ENCODE results near the gene MARCKSL1.
"Not testable (repeated sequence)": the region's sequence is repeated elsewhere in the genome, so short reads cannot be mapped to it uniquely, and the experiment has no call there.

Gene MARCKSL1

DNA sequence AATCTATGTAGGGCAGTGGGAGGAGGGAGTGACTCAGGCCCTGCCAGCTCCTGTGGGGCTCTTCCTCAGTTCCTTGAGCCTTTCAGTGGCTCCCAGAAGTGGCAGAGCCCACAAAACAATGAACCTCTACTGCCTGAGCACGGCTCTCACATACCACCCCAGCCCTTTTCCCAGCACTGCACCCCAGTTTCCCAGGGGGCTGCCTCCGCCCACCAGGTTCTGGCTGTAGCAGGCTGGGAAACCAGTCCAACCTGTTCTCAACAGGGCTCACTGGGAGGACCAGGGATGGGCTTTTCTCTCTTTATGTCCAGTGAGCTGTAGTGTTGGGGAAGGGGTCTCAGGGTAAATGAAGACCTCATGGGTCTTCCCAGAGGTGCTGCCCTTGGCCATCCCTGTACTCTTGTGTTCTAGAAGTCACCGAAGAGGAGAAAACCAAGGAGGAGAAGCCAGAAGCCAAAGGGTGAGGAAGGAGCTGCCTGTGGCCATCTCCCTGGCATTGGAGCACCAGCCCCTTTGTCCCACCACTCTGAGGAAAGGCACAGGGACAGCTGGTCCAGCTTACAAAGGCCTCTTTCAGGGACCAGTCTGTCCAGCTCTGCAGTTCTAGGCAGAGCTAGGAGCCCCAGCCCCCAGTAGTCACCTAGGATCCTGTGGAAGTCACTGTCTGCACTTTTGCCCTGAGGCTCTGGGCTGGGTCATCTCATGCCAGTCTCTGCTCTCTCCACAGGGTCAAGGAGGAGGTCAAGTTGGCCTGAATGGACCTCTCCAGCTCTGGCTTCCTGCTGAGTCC is 3.5 kb downstream of the MARCKSL1 start:
- DNase-seq (ENCODE audit: low read depth) = no peak

DNA sequence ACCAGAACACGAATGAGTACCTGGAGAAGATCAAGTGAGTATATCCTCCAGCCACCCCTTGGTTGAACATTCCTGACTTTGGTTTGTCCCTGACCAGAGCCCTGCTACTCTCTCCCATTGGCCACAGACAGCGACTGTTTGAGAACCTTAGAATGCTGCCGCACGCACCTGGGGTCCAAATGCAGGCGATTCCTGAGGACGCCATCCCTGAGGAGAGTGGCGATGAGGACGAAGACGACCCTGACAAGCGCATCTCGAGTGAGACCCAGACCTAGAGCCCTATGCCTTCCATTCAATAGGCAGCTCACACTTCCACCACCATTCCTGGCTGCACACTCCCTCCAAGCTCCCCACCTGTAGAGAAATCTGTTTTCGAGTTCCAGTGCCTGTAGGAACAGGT is 4.5 kb downstream of the MARCKSL1 start:
- DNase-seq (ENCODE audit: low read depth) = no peak

DNA sequence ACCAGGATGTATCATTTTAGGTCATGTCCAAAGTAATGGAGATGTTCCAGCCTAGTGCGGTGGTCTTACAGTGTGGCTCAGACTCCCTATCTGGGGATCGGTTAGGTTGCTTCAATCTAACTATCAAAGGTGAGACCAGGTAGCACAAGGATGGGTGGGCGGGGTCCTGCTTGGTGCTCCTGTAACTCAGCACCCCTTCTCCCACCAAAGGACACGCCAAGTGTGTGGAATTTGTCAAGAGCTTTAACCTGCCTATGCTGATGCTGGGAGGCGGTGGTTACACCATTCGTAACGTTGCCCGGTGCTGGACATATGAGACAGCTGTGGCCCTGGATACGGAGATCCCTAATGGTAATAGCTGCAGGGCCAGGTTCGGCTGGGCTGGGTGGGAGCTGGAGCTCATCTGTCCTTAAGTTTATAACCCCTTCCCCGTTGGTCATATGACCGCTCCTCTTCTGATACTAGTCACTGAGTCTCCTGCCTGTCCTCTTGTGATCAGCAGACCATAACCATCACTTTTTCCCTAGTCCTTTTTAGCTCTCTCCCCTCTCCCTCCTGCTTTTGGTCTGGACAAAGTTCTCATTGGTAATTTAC is 5.4 kb downstream of the MARCKSL1 start:
- DNase-seq (ENCODE audit: low read depth) = no peak

DNA sequence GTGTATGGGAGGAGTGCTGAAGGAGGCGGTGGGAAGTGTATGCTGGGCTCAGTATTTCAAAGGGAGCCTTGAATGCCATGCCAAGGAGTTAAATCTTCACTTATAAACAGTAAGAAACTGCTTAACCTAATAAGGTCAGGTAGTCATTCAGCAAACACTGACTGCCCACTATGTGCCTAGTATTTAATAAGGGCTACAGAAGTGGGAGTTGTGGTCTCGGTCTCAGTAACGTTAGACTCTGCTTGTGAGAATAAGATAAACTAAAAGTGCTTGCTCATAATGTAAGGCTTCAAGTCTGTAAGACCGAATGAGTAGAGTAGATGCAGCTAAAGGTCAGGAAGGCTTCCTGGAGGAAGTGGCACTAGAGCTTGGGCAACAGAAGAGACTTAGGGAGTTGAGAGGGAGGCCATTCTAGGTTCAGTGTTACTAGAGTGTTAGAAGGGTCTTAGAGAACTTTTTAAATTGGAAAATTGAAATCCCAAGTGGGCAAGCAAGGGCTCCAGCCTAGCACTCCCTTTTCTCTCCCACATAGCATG is 6.0 kb downstream of the MARCKSL1 start:
- DNase-seq (ENCODE audit: low read depth) = no peak

DNA sequence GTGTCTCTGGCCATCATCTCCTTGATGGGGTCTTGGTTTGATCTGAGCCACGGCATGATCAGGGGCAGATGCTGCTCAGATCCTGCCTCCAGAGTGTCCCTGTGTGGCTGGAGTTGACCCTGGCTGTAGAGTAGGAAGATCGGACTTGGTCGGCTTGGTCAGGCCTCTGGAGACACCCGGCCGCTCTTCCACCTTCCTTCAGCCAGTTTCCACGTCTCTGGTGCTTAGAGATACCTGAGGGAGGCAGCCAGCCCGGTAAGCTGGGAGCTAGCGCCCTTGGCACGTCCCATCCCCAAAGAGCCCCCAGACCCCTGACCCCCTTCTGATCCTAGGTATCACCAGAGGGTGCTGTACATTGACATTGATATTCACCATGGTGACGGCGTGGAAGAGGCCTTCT is 8.8 kb downstream of the MARCKSL1 start:
- DNase-seq (ENCODE audit: low read depth) = no peak

DNA sequence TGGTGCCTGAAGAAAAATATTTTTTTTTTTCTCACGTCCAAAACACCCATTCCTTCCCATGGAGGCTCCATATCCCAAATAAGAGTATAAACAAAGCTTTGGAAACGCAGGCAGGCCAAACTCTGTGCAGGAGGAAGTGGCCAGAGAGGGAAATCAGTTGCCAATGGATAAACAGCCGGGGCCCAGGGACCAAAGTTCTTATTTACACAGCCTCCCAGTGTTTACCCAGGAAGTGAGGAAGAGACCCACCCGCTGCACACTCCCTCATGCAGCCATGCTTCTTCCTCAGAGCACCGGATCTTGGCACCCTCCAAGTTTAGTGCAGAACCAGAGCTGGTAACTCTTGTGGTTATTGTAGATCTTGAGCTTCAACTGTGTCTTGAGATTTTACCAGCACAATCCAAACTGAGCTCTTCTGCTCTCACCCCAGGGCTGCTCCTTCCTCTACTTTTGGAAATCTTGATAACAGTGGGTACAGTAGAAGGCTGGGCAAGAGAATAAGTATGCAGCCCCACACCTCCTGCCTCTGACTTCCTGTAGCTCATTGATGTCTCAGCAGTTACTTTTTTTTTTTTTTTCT is 14.2 kb downstream of the MARCKSL1 start:
- DNase-seq (ENCODE audit: low read depth) = no peak

DNA sequence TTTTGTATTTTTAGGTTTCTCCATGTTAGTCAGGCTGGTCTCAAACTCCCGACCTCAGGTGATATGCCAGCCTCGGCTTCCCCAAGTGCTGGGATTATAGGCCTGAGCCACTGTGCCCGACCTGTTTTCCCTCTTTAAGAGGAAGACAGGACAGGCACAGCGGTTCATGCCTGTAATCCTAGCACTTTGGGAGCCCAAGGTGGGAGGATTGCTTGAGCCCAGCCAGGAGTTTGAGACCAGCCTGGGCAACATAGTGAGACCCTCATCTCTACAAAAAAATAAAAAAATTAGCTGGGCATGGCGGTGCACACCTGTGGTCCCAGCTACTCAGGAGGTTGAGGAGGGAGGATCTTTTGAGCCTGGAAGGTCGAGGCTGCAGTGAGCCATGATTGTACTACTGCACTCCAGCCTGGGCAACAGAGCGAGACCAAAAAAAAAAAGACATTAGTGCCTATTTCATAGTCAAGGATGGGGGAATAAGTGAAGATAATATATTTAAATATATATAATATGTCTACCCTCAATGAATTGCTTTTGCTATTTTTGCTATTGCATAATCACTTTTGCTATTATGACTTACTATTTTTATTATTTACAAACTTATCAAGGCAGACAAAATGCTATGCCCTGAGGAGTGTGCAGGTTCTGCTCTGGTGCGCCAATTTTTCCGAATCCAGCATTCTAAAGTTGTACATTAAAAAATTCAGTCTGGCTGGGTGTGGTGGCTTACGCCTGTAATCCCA is 17.7 kb downstream of the MARCKSL1 start:
- no peak for DNase-seq (ENCODE audit: low read depth)

DNA sequence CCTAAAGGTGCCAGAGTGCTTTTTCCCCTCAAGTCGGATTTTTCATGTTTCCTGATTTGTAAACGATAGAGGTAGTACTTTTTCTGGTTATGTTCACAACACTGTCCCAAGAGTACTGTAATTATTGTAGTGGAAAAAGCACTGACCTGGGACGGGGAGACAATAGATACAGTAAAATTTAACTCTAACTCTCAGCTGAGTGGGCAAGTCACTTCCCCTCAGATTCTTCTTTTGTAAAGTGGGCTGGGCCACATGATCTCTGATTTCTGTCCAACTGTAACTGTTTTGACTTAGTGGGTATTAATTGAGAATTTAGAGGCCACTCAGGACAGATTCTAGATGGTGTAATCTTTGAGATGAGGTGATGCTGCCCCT is 19.1 kb downstream of the MARCKSL1 start:
- no peak for DNase-seq (ENCODE audit: low read depth)

DNA sequence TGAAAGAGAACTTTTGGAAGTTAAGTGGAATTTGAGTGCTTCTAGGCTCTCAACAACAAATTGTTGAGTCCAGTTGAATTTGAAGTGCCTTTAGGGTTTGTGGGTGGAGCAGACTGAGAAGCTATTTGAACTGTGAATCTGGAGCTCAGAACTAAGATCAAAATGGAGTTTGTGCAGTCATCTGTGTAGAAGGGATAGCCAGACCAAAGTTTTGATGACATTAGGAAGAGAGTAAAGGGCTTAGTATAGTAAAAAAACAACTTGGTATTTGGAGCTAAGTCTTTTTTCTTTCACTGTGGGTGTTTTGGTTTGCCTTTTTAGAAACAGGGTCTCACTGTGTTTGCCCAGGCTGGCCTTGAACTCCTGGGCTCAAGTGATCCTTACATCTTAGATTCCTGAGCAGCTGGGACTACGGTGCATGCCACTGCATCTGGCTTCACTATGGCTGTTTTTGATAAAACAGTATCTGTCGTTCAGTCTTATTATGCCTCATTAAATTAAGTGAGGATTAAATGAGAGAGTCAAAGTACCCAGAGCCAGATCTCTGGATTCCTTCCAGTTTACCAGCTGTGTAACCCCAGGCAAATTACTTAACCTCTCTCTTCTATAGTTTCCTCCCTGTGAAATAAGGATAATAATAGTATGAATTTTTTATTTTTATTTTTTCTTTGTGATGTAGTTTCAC is 24.2 kb downstream of the MARCKSL1 start:
- DNase-seq (ENCODE audit: low read depth) = no peak

DNA sequence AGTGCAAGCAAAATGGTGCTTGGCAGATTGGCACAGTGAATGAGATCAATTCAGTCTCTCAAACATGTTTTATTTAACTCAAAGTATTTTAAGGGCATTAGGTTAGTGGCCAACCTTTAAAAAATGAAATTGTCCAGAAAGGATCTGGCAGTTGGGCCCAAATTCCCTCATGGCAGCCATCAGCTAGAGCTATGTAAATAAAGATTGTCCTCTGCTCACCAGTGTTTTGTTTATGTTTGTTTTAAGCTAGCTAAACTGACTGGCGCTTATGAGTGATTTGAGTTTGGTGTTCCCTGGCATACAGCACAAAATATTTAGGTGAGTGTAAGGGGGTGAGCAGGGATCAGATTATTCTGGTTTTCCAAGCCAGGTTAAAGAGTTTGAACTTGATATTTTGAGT is 26.1 kb downstream of the MARCKSL1 start:
- no peak for DNase-seq (ENCODE audit: low read depth)

DNA sequence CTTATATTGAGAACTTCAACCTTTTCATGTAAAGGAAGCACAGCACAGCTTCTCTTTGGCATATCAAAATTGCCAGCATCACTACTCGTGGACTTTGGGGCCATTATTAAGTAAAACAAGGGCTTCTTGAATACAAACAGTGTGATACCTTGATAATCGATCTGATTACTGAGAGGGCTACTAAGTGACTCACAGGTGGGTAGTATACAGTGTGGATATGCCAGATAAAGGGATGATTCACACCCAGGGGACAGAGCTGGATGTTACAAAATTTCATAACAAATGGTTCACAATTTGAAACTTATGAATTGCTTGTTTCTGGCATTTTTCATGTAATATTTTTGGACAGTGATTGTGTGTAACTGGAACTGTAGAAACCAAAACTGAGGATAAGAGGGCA is 28.7 kb downstream of the MARCKSL1 start:
- no peak for DNase-seq (ENCODE audit: low read depth)

DNA sequence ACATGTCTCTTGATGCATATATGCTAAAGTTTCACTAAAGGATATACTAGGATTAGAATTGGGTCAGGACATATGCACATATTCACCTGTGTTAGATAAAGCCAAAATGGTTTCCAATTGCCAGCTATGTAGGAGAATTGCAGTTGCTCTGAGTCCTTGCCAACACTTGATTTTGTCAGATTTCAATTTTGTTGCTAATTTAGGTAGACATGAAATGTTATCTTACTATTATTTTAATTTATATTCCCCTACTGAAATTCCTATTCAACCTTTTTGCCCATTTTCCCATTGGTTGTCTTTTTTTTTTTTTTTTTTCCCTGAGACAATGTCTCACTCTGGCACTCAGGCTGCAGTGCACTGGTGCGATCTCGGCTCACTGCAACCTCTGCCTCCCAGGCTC is 30.7 kb downstream of the MARCKSL1 start:
- DNase-seq (ENCODE audit: low read depth) = no peak

DNA sequence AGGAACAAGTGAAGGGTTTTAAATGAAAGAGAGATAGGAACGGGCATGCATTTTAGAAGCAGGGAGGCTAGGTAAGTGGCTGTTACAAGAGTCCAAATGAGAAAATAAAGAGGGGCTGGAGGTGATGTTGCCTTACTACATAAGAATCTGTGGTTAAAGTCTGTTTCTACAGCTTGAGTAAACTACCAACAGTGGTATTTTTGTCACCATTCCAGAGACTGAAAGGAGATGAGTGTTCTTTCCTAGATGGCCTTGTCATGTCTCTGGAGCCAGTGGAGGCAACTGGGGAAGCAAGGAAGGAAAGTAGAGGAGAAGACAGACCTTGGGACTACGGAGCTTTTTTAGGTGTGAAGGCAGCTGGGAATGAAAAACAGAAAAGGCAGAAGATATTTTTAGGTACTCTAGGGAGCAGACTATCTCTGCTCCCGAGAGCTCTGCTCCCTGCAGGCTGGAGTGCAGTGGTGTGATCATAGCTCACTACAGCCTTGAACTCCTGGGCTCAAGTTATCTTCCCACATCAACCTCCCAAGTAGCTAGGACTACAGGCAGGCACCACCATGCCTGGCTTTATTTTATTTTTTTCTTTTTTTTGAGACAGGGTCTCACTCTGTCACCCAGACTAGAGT is 31.9 kb downstream of the MARCKSL1 start:
- DNase-seq (ENCODE audit: low read depth) = no peak

DNA sequence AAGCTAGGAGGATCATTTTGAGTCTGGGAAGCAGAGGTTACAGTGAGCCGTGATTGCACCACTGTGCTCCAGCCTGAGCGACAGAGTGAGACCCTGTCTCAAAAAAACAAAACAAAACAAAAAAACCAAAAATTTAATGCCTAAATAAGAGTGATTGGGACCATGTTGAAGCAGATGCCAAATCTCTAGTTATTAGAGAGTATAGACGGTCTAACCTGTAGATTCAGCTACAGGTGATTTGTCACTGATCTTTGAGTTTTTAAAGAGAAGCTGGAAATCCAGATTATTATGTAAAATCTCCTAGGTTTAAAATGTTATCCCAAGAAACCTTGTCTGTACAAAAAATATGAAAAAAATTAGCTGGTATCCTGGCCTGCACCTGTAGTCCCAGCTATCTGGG is 32.7 kb downstream of the MARCKSL1 start:
- no peak for DNase-seq (ENCODE audit: low read depth)

DNA sequence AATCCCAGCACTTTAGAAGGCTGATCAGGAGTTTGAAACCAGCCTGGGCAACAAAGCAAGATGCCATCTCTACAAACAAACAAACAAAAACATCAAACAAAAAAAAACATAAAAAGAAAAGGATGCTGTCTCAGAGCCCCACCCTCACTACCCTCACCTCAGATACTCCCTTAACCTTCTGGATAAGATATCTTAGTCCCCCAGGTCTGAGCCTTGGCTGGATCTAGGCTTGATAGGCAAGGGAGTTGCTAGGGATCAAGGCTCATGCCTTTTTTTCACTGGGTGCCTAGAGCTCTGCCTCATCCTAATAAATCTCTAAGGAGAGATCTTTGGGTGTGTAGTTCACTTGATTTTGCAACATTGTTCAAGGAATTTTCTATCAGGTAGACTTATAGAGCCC is 36.7 kb downstream of the MARCKSL1 start:
- DNase-seq (ENCODE audit: low read depth) = no peak

DNA sequence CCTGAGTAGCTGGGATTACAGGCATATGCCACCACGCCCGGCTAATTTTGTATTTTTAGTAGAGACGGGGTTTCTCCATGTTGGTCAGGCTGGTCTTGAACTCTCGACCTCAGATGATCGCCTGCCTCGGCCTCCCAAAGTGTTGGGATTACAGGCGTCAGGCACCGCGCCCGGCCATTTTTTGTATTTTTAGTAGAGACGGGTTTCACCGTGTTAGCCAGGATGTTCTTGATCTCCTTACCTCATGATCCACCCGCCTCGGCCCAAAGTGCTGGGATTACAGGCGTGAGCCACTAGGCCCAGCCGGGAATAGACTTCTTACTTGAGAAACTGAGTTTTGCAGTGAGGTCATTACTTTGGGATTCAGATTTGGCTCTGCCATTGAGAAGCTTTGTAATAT is 37.8 kb downstream of the MARCKSL1 start:
- DNase-seq (ENCODE audit: low read depth) = not testable (repeated sequence)

DNA sequence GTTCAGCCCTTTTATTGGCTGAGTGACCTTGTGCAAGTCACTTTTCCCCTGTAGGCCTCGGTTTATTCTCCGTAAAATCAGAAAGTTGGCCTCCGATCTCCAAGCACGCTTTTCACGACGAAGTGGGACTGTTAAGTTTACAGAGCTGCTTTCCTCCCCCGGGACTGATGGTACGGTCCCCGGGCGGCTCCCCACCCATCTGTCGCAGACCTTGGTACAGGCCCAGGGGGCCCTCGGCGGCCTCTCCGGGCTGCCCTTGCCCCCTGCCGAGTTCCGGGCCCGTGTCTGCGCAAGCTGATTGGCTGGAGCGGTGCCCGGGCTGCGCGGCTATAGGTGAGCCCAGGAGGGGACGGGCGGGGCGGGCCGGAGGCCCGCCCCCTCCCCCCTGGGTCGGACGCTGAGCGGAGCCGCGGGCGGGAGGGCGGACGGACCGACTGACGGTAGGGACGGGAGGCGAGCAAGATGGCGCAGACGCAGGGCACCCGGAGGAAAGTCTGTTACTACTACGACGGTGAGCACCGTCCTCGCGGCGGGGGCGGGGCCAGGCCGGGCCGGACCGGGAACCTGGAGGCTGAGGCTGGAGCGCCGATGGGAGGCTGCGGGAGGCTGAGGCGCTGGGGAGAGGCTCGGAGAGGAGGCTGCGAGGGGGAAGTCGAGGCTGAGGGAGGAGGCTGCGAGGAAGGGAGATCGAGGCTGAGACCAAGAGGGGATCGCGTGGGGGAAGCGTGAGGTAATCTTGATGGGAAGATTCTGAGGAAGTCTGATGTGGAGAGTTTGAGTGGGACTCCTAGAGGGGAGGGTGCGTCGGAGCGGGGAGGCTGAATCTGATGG is 44.1 kb downstream of the MARCKSL1 start, which contains the start of gene HDAC1:
Gene HDAC1 (plus strand): TSS at position 376 of the 831 bp plus-strand sequence. CDS start 87 bp downstream, at position 463.
- peak; percentile 96 for DNase-seq (ENCODE audit: low read depth)

DNA sequence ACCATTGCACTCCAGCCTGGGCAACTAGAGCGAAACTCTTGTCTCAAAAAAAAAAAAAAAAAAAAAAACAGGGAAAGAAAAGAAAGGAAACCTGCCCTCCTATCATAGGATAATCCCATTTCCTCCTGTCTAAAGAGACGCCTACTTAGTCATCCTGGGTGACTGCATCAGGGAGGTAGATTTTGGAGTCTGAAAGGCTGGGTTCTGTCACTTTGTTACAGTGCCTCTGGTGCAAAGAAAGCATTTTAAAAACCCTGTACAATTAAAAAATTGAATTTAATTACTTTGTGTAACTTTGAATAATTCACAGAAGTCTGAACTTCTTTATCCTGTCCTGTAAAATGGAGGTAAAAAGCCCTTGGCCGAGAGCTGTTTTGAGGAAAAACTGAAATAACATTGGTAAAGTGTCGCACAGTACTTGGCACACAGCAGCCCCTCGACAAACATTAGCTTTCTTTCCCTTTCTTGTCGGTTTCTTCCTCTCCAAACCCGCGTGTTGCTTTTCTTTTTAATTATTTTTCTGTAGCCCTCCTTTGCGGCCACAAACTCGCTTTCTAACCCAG is 44.8 kb downstream of the MARCKSL1 start:
- DNase-seq (ENCODE audit: low read depth) = no peak

DNA sequence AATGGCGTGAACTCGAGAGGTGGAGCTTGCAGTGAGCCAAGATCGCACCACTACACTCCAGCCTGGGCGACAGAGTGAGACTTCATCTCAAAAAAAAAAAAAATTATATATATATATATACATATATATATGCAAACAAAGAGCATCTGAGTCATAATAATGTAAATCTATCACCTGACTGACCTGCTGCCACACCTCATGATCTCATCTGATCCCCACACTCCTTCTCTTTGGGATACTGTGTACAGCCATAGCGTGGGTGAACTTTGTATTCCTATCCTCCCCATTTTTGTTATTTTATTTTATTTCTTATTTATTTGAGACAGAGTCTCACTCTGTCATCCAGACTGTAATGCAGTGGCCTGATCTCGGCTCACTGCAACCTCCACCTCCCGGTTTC is 46.8 kb downstream of the MARCKSL1 start:
- DNase-seq (ENCODE audit: low read depth) = no peak

DNA sequence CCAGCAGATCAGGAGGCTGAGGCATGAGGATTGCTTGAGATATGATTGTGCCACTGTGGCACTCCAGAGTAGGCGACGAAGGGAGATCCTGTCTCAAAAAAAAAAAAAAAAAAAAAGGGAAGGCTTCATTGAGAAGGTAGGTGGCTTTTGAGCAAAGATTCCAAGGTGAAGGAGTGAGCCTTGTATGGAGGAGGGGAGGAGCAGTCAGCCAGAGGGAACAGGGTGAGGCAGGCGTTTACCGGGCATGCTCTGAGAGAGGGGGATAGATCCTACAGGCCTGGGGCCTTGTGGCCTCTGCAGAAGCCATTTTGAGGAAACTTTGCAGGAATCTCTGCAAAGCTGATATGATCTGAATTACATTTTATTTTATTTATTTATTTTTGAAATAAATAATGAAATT is 49.3 kb downstream of the MARCKSL1 start:
- no peak for DNase-seq (ENCODE audit: low read depth)

All from T-helper 22 cell (primary cell).